ENCODE measurements around the gene LRRC56. TPM values are rescaled to one million over a fixed set of nuclear protein-coding genes. Genes with fewer than 3 reads are reported as not detected.
A peak's percentile ranks its signal among the peaks of the same experiment; 100 is the strongest.

The LRRC56 gene
- total and polyA plus RNA-seq, 2 experiments from 2014 or later, result 0.73 to 0.87 TPM

- peaks cover 12% of the 10 kb centered on the region for H4K20me1 ChIP-seq (replicated peaks; ENCODE audit: insufficient read depth)
- Mint-ChIP-seq H3K4me1 (peaks cover 11% of the 10 kb centered on the region), H3K9me3 (peaks cover 2% of the 10 kb centered on the region; the same call in 1 of the 3 replicates), H3K4me3 (peak overlapping the region; percentile 86), H3K36me3 (ENCODE audit: low read depth) (no peaks in the 10 kb centered on the region; the same call in 2 of the 3 replicates), H3K27ac (no peak overlapping the region), H3K27me3 (ENCODE audit: insufficient read depth, low read depth, poor library complexity) (peaks cover 22% of the 10 kb centered on the region)
- no peak for DNase-seq (ENCODE audit: low spot score)
- H3K27ac ChIP-seq (ENCODE audit: low read depth), result no peak overlapping the region
- peak overlapping the region; percentile 87 for H3K4me2 ChIP-seq
- H3K27me3 ChIP-seq (ENCODE audit: insufficient read depth), result peaks cover 11% of the 10 kb centered on the region
- H3F3A ChIP-seq (replicated peaks; ENCODE audit: low read depth), result peaks cover 8% of the 10 kb centered on the region; the same call in 1 of the 2 replicates
- peaks cover 13% of the 10 kb centered on the region for H3K4me1 ChIP-seq (ENCODE audit: insufficient read depth)
- peak overlapping the region; percentile 88 for H3K4me3 ChIP-seq
- no peak for TF ChIP-seq EZH2phosphoT487 (IDR thresholded peaks at IDR 0.05; ENCODE audit: unreplicated experiment)
- no peak for TF ChIP-seq ZNF462 (CRISPR knock-in tag; IDR thresholded peaks at IDR 0.05)
- no peak for TF ChIP-seq CREB1 (CRISPR knock-in tag; IDR thresholded peaks at IDR 0.05; ENCODE audit: low read depth)
- TF ChIP-seq STAT1 (IDR thresholded peaks at IDR 0.05; ENCODE audit: unreplicated experiment), result no peak
- TF ChIP-seq REST (IDR thresholded peaks at IDR 0.05; ENCODE audit: unreplicated experiment), result no peak
- TF ChIP-seq JUNB (IDR thresholded peaks at IDR 0.05; ENCODE audit: unreplicated experiment), result no peak
- no peaks in the 10 kb centered on the region for H3K36me3 ChIP-seq (ENCODE audit: insufficient read depth)
- H3K79me2 ChIP-seq (replicated peaks; ENCODE audit: insufficient read depth), result 0 out of 2 replicates have a peak, but pooled peaks cover 7% of the 10 kb centered on the region
- ATAC-seq, result no peak
- no peak overlapping the region for H2AFZ ChIP-seq
- no peaks in the 10 kb centered on the region for H3K9me2 ChIP-seq (ENCODE audit: insufficient read depth)
Measured at GRCh38 chr11:562046-562645, 24.8 kb downstream of the LRRC56 start.

Measured in GM23338 (cell line).